Measurements from ENCODE around the gene DTNA.

Gene DTNA

GRCh38 chr18:34786162-34786741 is 76.2 kb downstream of the DTNA start:
- H3K4me3 ChIP-seq = no peak overlapping the region
- H3K9ac ChIP-seq = no peak overlapping the region
- H3K4me2 ChIP-seq = no peak overlapping the region
- H3K36me3 ChIP-seq = no peaks in the 10 kb centered on the region
- H4K20me1 ChIP-seq = no peaks in the 10 kb centered on the region
- TF ChIP-seq Cebpa-rat (IDR thresholded peaks at IDR 0.05) = no peak
- no peaks in the 10 kb centered on the region for H3K4me1 ChIP-seq
- H3K27ac ChIP-seq = no peak overlapping the region
- H3K27me3 ChIP-seq = no peaks in the 10 kb centered on the region
- H3K9me3 ChIP-seq = no peaks in the 10 kb centered on the region

GRCh38 chr18:34787931-34788532 is 77.9 kb downstream of the DTNA start:
- H3K4me3 ChIP-seq = no peak overlapping the region
- no peak overlapping the region for H3K4me2 ChIP-seq
- H3K9ac ChIP-seq = no peak overlapping the region
- H4K20me1 ChIP-seq = no peaks in the 10 kb centered on the region
- no peaks in the 10 kb centered on the region for H3K36me3 ChIP-seq
- H3K9me3 ChIP-seq = no peaks in the 10 kb centered on the region
- TF ChIP-seq Cebpa-rat (IDR thresholded peaks at IDR 0.05) = no peak
- no peaks in the 10 kb centered on the region for H3K4me1 ChIP-seq
- no peak overlapping the region for H3K27ac ChIP-seq
- H3K27me3 ChIP-seq = no peaks in the 10 kb centered on the region

- Histone ChIP-seq H3K9ac (no peak overlapping the region), H3K27me3 (no peaks in the 10 kb centered on the region), H3K9me3 (no peaks in the 10 kb centered on the region), H3K4me2 (no peak overlapping the region), H3K4me3 (no peak overlapping the region), H4K20me1 (no peaks in the 10 kb centered on the region), H3K4me1 (no peaks in the 10 kb centered on the region), H3K36me3 (no peaks in the 10 kb centered on the region), H3K27ac (no peak overlapping the region)
- no peak for TF ChIP-seq Cebpa-rat (IDR thresholded peaks at IDR 0.05)
Measured at GRCh38 chr18:34789768-34790344, 79.8 kb downstream of the DTNA start.

- Histone ChIP-seq H3K27me3 (no peaks in the 10 kb centered on the region), H3K4me1 (no peaks in the 10 kb centered on the region), H3K9ac (no peak overlapping the region), H3K4me2 (no peak overlapping the region), H3K9me3 (no peaks in the 10 kb centered on the region), H3K4me3 (no peak overlapping the region), H3K36me3 (no peaks in the 10 kb centered on the region), H3K27ac (no peak overlapping the region), H4K20me1 (no peaks in the 10 kb centered on the region)
- no peak for TF ChIP-seq Cebpa-rat (IDR thresholded peaks at IDR 0.05)
Measured at GRCh38 chr18:34794348-34794747, 84.2 kb downstream of the DTNA start.

- H4K20me1 ChIP-seq = no peaks in the 10 kb centered on the region
- H3K27me3 ChIP-seq = no peaks in the 10 kb centered on the region
- no peak overlapping the region for H3K4me3 ChIP-seq
- H3K27ac ChIP-seq = no peak overlapping the region
- H3K4me1 ChIP-seq = no peaks in the 10 kb centered on the region
- no peak overlapping the region for H3K9ac ChIP-seq
- H3K4me2 ChIP-seq = no peak overlapping the region
- no peaks in the 10 kb centered on the region for H3K9me3 ChIP-seq
- no peak for TF ChIP-seq Cebpa-rat (IDR thresholded peaks at IDR 0.05)
- H3K36me3 ChIP-seq = no peaks in the 10 kb centered on the region
Measured at GRCh38 chr18:34795070-34795732, 85.1 kb downstream of the DTNA start.

GRCh38 chr18:34796035-34796657 is 86.0 kb downstream of the DTNA start:
- TF ChIP-seq Cebpa-rat (IDR thresholded peaks at IDR 0.05) = no peak
- Histone ChIP-seq H3K9me3 (no peaks in the 10 kb centered on the region), H3K4me2 (no peak overlapping the region), H3K27me3 (no peaks in the 10 kb centered on the region), H3K27ac (no peak overlapping the region), H4K20me1 (no peaks in the 10 kb centered on the region), H3K9ac (no peak overlapping the region), H3K4me3 (no peak overlapping the region), H3K36me3 (no peaks in the 10 kb centered on the region), H3K4me1 (no peaks in the 10 kb centered on the region)

- Histone ChIP-seq H3K4me2 (no peak overlapping the region), H3K9ac (no peak overlapping the region), H3K36me3 (no peaks in the 10 kb centered on the region), H3K4me1 (no peaks in the 10 kb centered on the region), H3K27me3 (no peaks in the 10 kb centered on the region), H3K9me3 (no peaks in the 10 kb centered on the region), H3K27ac (no peak overlapping the region), H4K20me1 (no peaks in the 10 kb centered on the region), H3K4me3 (no peak overlapping the region)
- no peak for TF ChIP-seq Cebpa-rat (IDR thresholded peaks at IDR 0.05)
Measured at GRCh38 chr18:34799291-34799690, 89.2 kb downstream of the DTNA start.

GRCh38 chr18:34800381-34800780 is 90.3 kb downstream of the DTNA start:
- Histone ChIP-seq H3K27ac (no peak overlapping the region), H3K4me1 (no peaks in the 10 kb centered on the region), H4K20me1 (no peaks in the 10 kb centered on the region), H3K9ac (no peak overlapping the region), H3K4me3 (no peak overlapping the region), H3K36me3 (no peaks in the 10 kb centered on the region), H3K4me2 (no peak overlapping the region), H3K9me3 (no peaks in the 10 kb centered on the region), H3K27me3 (no peaks in the 10 kb centered on the region)
- no peak for TF ChIP-seq Cebpa-rat (IDR thresholded peaks at IDR 0.05)

GRCh38 chr18:34801774-34802173 is 91.7 kb downstream of the DTNA start:
- H3K4me3 ChIP-seq = no peak overlapping the region
- H4K20me1 ChIP-seq = no peaks in the 10 kb centered on the region
- no peaks in the 10 kb centered on the region for H3K9me3 ChIP-seq
- no peaks in the 10 kb centered on the region for H3K36me3 ChIP-seq
- no peak overlapping the region for H3K4me2 ChIP-seq
- H3K27ac ChIP-seq = no peak overlapping the region
- no peaks in the 10 kb centered on the region for H3K4me1 ChIP-seq
- no peak for TF ChIP-seq Cebpa-rat (IDR thresholded peaks at IDR 0.05)
- H3K9ac ChIP-seq = no peak overlapping the region
- H3K27me3 ChIP-seq = no peaks in the 10 kb centered on the region

- H3K4me2 ChIP-seq = no peak overlapping the region
- H3K36me3 ChIP-seq = no peaks in the 10 kb centered on the region
- H3K4me1 ChIP-seq = no peaks in the 10 kb centered on the region
- no peak for TF ChIP-seq Cebpa-rat (IDR thresholded peaks at IDR 0.05)
- H3K4me3 ChIP-seq = no peak overlapping the region
- H4K20me1 ChIP-seq = no peaks in the 10 kb centered on the region
- no peak overlapping the region for H3K9ac ChIP-seq
- no peak overlapping the region for H3K27ac ChIP-seq
- no peaks in the 10 kb centered on the region for H3K27me3 ChIP-seq
- no peaks in the 10 kb centered on the region for H3K9me3 ChIP-seq
Measured at GRCh38 chr18:34802959-34803358, 92.9 kb downstream of the DTNA start.

All from BLaER1 (cell line).